HG02981 (cell line): ENCODE measurements around the gene HNF1A.

ENCODE experiments used
- ATAC-seq: cut with Tn5 transposase; IDR thresholded peaks from one replicate; pipeline ENCODE4 v1.9.1; 2021; ENCODE audit warnings: mild to moderate bottlenecking, moderate library complexity; ENCODE audit not compliant: unreplicated experiment

HNF1A gene

GRCh38 chr12:121008347-121009098 lies 30.2 kb downstream of the HNF1A start:
- no peak for ATAC-seq

- ATAC-seq, result no peak
These were observed 31.4 kb downstream of the HNF1A start for GRCh38 chr12:121009741-121010140.

DNA sequence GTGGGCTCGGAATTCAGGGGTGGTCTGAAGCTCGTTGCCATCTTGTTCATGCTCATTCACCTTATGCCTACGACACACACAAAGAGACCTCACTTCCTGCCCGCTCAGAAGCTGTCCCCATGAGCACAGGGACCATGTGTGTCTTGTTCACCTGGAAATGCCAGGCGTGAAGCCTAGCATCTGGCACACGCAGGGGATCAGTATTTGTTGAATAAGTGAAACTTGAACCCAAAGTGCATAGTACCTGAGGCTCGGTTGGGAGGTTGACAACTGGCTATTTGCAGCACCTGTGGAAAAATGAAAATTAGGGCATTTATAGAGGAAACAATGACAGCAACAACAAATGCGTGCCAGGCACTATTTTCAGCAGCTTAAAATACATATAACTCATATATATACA lies 32.5 kb downstream of the HNF1A start:
- no peak for ATAC-seq

- ATAC-seq, result no peak
These were observed 33.5 kb downstream of the HNF1A start for GRCh38 chr12:121011820-121012219.

DNA sequence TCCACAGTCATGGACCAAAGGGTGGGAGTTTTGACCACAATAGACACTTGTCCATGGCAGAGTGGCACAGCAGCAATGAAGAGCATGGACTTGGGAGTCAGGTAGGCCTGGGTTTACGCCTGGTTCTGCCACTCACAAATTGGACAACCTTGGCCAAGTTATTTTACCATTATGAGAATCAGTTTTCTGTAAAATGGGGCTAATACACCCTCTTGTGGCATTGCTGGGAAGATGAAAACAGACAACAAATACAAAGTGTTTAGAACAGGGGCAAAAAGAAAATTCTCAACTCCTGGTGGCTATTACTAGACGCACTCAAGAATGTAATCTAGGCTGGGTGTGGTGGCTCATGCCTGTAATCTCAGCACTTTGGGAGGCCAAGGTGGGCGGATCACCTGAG lies 35.4 kb downstream of the HNF1A start:
- ATAC-seq, result no peak

GRCh38 chr12:121015825-121016766 lies 37.8 kb downstream of the HNF1A start, which contains the start of gene C12orf43:
Gene C12orf43, minus strand, starts transcription at chr12:121016487. Its CDS starts 13 bp downstream, at chr12:121016474.
- ATAC-seq, result peak; percentile 95

DNA sequence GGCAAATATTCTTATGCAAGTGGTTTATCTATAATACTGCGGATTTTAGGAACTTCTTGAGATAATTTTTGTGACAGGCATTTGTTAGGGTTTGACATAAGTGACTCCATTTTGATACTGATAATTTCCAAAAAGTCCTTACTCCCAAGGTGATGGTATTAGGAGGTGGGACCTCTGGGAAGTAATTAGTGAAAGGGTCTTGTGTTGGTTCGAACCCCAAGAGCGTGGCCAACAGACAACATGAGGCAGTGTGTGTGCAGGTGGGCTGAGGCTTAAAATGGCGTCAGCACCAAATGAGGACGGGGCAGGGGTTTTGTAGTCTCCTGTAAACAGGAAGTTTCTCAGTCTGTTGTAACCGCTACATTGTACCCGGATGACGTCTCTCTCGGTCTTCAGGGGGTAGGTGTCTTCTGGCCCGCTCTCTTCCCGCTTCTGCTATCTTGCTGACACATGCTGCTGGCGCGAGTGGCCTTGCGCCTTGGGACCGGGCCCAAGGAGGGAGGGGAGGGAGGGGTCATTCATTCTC lies 39.7 kb downstream of the HNF1A start:
- ATAC-seq, result no peak

DNA sequence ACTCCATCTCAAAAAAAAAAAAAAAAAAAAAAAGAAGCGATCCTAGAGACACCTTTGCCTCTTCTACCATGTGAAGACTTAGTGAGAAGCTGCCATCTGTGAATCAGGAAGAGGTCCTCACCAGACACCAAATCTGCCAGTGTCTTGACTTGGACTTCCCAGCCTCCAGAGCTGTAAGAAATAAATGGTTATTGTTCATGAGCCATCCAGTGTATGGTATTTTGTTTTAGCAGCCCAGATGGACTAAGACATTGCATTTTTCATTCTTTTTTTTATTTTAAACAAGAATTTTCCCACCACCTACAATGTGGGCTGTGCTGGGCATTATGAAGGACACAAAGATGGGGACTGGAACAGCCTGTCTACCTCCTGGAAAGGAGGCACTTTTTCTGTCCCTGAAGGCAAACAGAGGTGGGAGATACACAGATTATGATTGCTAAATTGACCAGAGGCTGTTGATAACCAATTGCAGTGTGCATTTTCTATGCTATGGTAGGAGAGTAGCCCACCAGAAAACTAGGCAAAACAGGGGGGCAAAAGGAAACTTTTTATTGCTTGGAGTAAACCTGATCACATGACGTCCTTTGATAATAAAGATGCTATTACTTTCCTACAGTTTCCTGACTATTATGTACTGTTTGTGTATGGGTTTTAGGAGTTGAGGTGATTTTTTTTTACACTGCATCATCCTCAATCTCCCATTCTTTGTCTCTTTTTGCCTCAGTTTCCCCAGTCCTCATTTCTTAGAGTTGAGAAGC lies 40.7 kb downstream of the HNF1A start:
- no peak for ATAC-seq

DNA sequence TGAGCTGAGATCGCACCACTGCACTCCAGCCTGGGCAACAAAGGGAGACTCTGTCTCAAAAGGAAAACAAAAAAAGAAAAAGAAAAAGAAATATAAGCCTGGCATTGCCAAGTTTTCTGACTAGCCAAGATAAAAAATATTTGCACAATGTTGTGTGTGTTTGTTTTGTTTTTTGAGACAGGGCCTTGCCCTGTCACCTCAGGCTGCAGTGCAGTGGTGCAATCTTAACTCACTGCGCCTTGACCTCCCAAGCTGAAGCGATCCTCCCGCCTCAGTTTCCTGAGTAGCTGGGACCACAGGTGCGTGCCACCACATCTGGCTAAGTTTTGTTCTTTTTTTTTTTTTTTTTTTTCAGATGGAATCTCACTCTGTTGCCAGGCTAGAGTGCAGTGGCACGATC lies 43.4 kb downstream of the HNF1A start:
- no peak for ATAC-seq

- ATAC-seq, result no peak
These were observed 44.4 kb downstream of the HNF1A start for GRCh38 chr12:121022713-121023112.

- ATAC-seq, result no peak
These were observed 45.5 kb downstream of the HNF1A start for GRCh38 chr12:121023799-121024198.

- no peak for ATAC-seq
These were observed 47.3 kb downstream of the HNF1A start for GRCh38 chr12:121025442-121026226.

DNA sequence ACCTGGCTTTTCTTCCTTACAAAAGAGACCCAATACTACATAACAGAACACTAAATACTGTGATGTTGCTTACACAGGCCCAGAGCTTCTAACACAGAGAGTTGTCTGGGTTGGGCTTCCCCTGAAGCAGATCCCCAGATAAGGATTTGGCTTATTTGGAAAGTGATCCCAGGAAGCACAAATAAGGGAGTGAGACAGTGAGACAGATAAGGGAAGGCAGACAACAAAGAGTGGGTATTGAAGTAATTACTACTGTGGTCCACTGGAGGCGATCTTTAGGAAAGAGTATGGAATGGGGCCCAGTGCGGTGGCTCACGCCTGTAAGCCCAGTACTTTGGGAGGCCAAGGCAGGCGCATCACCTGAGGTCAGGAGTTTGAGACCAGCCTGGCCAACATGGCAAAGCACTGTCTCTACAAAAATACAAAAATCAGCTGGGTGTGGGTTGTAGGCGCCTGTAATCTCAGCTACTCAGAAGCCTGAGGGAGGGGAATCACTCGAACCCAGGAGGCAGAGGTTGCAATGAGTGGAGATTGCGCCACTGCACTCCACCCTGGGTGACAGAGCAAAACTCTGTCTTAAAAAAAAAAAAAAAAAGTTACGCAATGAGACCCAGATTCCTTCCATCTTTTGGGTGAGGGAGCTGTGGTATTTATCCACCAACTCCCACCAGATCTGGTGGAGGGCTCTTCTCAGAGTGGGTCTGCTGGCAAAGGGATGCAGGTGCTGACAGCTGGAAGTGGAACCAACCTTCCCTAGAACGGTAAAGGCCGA lies 48.1 kb downstream of the HNF1A start:
- ATAC-seq, result no peak

DNA sequence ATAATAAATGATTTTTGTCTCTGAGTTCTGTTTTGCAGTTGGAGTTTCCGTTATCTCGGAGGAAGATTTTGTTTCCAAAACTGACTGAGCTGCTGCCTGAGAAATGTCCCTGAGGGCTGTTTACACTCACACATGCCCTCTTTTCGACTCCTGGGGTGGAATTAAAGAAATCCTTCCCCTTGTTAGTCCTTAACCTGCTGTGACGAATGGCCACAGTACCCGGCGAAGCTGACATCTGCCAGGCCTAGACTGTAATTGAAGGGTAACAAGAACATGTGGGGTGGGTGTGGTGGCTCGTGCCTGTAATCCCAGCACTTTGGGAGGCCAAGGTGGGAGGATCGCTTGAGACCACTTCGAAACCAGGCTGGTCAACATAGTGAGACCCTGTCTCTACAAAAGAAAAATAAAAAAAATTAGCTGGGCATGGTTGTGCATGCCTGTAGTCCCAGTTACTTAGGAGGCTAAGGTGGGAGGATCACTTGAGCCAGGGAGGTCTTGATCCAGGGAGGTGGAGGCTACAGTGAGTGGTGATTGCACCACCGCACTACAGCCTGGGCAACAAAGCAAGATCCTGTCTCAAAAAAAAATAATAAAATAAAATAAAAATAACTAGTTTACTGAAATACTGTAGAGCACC lies 52.4 kb downstream of the HNF1A start:
- ATAC-seq, result no peak

DNA sequence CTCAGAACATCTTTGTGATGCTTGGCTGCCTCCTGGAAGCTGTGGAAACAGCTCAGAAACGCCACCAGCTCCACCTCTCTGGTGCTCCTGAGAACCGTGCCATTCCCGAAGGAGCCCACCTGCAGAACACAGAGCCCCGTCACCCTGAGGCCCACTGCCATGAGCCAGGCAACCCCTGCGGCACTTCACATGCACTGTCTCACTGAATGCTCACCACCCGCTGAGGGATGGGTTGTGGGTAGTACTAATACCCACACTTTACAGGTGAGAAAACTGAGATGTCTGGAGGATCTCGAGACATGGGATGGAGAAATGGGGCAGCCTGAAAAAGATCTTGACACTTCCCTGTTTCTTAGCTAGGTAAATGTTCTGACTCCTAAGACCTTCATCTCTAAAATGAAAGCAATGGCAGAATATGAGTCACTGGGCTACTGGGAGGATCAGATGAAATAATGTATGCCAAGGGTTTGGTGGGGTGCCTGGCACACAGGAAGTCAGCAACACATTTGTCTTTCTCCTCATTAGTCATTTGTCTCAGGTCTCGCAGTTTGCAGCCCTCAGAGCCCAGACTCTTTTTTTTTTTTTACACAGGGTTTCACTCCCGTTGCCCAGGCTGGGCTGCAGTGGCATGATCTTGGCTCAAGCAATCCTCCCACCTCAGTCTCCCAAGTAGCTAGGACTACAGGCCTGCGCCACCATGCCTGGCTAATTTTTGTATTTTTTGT lies 55.4 kb downstream of the HNF1A start:
- ATAC-seq, result no peak

- no peak for ATAC-seq
These were observed 56.4 kb downstream of the HNF1A start for GRCh38 chr12:121034616-121035305.

- ATAC-seq, result no peak
These were observed 58.5 kb downstream of the HNF1A start for GRCh38 chr12:121036810-121037326.
